Measurements from ENCODE around the gene SPINK14. TPM values are rescaled to one million over a fixed set of nuclear protein-coding genes. Genes with fewer than 3 reads are reported as not detected.

SPINK14 gene
- polyA plus RNA-seq (2012; ENCODE audit: low read depth, missing spikeins): not detected

GRCh38 chr5:148168246-148168645 is at the start of gene SPINK14:
TSS of gene SPINK14 (plus strand) at chr5:148168546. CDS start at chr5:148169733, 1,187 bp downstream.
- no peak for FAIRE-seq
- TF ChIP-seq POU2F2 (IDR thresholded peaks at IDR 0.05; ENCODE audit: low read depth, low read length) (no peak), TAF1 (IDR thresholded peaks at IDR 0.05; ENCODE audit: low read depth, low read length) (no peak), PAX5 (IDR thresholded peaks at IDR 0.05; ENCODE audit: insufficient read depth, low read length, severe bottlenecking) (no peak), POLR2A (IDR thresholded peaks at IDR 0.05; ENCODE audit: low read depth, low read length) (no peak), SPI1 (IDR thresholded peaks at IDR 0.05; ENCODE audit: low read depth, low read length) (no peak), POLR2AphosphoS5 (IDR thresholded peaks at IDR 0.05; ENCODE audit: low read depth, low read length) (no peak)

GRCh38 chr5:148120317-148120716 is 48.0 kb upstream of the SPINK14 start:
- no peak for TF ChIP-seq POLR2AphosphoS5 (IDR thresholded peaks at IDR 0.05; ENCODE audit: low read depth, low read length)
- no peak for TF ChIP-seq SPI1 (IDR thresholded peaks at IDR 0.05; ENCODE audit: low read depth, low read length)
- no peak for TF ChIP-seq POLR2A (IDR thresholded peaks at IDR 0.05; ENCODE audit: low read depth, low read length)
- TF ChIP-seq TAF1 (IDR thresholded peaks at IDR 0.05; ENCODE audit: low read depth, low read length): no peak
- no peak for TF ChIP-seq POU2F2 (IDR thresholded peaks at IDR 0.05; ENCODE audit: low read depth, low read length)

More at GRCh38 chr5:148168246-148168645, at the start of gene SPINK14:
- DNase-seq (ENCODE audit: insufficient read length, low spot score): no peak

GRCh38 chr5:148125641-148126040 is 42.7 kb upstream of the SPINK14 start:
- FAIRE-seq (no peak), DNase-seq (ENCODE audit: insufficient read length, low spot score) (no peak)
- no peak for TF ChIP-seq POLR2AphosphoS5 (IDR thresholded peaks at IDR 0.05; ENCODE audit: low read depth, low read length)
- TF ChIP-seq PAX5 (IDR thresholded peaks at IDR 0.05; ENCODE audit: insufficient read depth, low read length, severe bottlenecking): no peak
- no peak for TF ChIP-seq TAF1 (IDR thresholded peaks at IDR 0.05; ENCODE audit: low read depth, low read length)
- TF ChIP-seq SPI1 (IDR thresholded peaks at IDR 0.05; ENCODE audit: low read depth, low read length): no peak
- TF ChIP-seq POU2F2 (IDR thresholded peaks at IDR 0.05; ENCODE audit: low read depth, low read length): no peak
- no peak for TF ChIP-seq POLR2A (IDR thresholded peaks at IDR 0.05; ENCODE audit: low read depth, low read length)

More at GRCh38 chr5:148120317-148120716, 48.0 kb upstream of the SPINK14 start:
- DNase-seq (ENCODE audit: insufficient read length, low spot score): no peak
- no peak for FAIRE-seq

GRCh38 chr5:148135091-148136048 is 33.0 kb upstream of the SPINK14 start:
- FAIRE-seq: no peak
- no peak for TF ChIP-seq POLR2AphosphoS5 (IDR thresholded peaks at IDR 0.05; ENCODE audit: low read depth, low read length)
- no peak for TF ChIP-seq TAF1 (IDR thresholded peaks at IDR 0.05; ENCODE audit: low read depth, low read length)
- no peak for TF ChIP-seq SPI1 (IDR thresholded peaks at IDR 0.05; ENCODE audit: low read depth, low read length)
- no peak for TF ChIP-seq PAX5 (IDR thresholded peaks at IDR 0.05; ENCODE audit: insufficient read depth, low read length, severe bottlenecking)
- TF ChIP-seq POU2F2 (IDR thresholded peaks at IDR 0.05; ENCODE audit: low read depth, low read length): no peak
- no peak for TF ChIP-seq POLR2A (IDR thresholded peaks at IDR 0.05; ENCODE audit: low read depth, low read length)
- no peak for DNase-seq (ENCODE audit: insufficient read length, low spot score)

GRCh38 chr5:148140846-148141245 is 27.5 kb upstream of the SPINK14 start:
- DNase-seq (ENCODE audit: insufficient read length, low spot score) (no peak), FAIRE-seq (no peak)
- no peak for TF ChIP-seq PAX5 (IDR thresholded peaks at IDR 0.05; ENCODE audit: insufficient read depth, low read length, severe bottlenecking)
- TF ChIP-seq TAF1 (IDR thresholded peaks at IDR 0.05; ENCODE audit: low read depth, low read length): no peak
- TF ChIP-seq POLR2A (IDR thresholded peaks at IDR 0.05; ENCODE audit: low read depth, low read length): no peak
- TF ChIP-seq POLR2AphosphoS5 (IDR thresholded peaks at IDR 0.05; ENCODE audit: low read depth, low read length): no peak
- TF ChIP-seq POU2F2 (IDR thresholded peaks at IDR 0.05; ENCODE audit: low read depth, low read length): no peak
- no peak for TF ChIP-seq SPI1 (IDR thresholded peaks at IDR 0.05; ENCODE audit: low read depth, low read length)

- TF ChIP-seq POLR2AphosphoS5 (IDR thresholded peaks at IDR 0.05; ENCODE audit: low read depth, low read length) (no peak), PAX5 (IDR thresholded peaks at IDR 0.05; ENCODE audit: insufficient read depth, low read length, severe bottlenecking) (no peak)
- FAIRE-seq: no peak
- no peak for DNase-seq (ENCODE audit: insufficient read length, low spot score)
Observed at GRCh38 chr5:148141645-148142044, 26.7 kb upstream of the SPINK14 start.

- FAIRE-seq (no peak), DNase-seq (ENCODE audit: insufficient read length, low spot score) (no peak)
- TF ChIP-seq POU2F2 (IDR thresholded peaks at IDR 0.05; ENCODE audit: low read depth, low read length) (no peak), PAX5 (IDR thresholded peaks at IDR 0.05; ENCODE audit: insufficient read depth, low read length, severe bottlenecking) (no peak), POLR2AphosphoS5 (IDR thresholded peaks at IDR 0.05; ENCODE audit: low read depth, low read length) (no peak), SPI1 (IDR thresholded peaks at IDR 0.05; ENCODE audit: low read depth, low read length) (no peak), TAF1 (IDR thresholded peaks at IDR 0.05; ENCODE audit: low read depth, low read length) (no peak), POLR2A (IDR thresholded peaks at IDR 0.05; ENCODE audit: low read depth, low read length) (no peak)
Observed at GRCh38 chr5:148145916-148146315, 22.4 kb upstream of the SPINK14 start.

- FAIRE-seq: no peak
- TF ChIP-seq POU2F2 (IDR thresholded peaks at IDR 0.05; ENCODE audit: low read depth, low read length) (no peak), PAX5 (IDR thresholded peaks at IDR 0.05; ENCODE audit: insufficient read depth, low read length, severe bottlenecking) (no peak), TAF1 (IDR thresholded peaks at IDR 0.05; ENCODE audit: low read depth, low read length) (no peak), SPI1 (IDR thresholded peaks at IDR 0.05; ENCODE audit: low read depth, low read length) (no peak), POLR2AphosphoS5 (IDR thresholded peaks at IDR 0.05; ENCODE audit: low read depth, low read length) (no peak), POLR2A (IDR thresholded peaks at IDR 0.05; ENCODE audit: low read depth, low read length) (no peak)
- DNase-seq (ENCODE audit: insufficient read length, low spot score): no peak
Observed at GRCh38 chr5:148146487-148146886, 21.9 kb upstream of the SPINK14 start.

GRCh38 chr5:148147415-148147814 is 20.9 kb upstream of the SPINK14 start:
- FAIRE-seq (no peak), DNase-seq (ENCODE audit: insufficient read length, low spot score) (no peak)
- TF ChIP-seq POU2F2 (IDR thresholded peaks at IDR 0.05; ENCODE audit: low read depth, low read length): no peak
- TF ChIP-seq POLR2AphosphoS5 (IDR thresholded peaks at IDR 0.05; ENCODE audit: low read depth, low read length): no peak
- TF ChIP-seq TAF1 (IDR thresholded peaks at IDR 0.05; ENCODE audit: low read depth, low read length): no peak
- no peak for TF ChIP-seq PAX5 (IDR thresholded peaks at IDR 0.05; ENCODE audit: insufficient read depth, low read length, severe bottlenecking)
- no peak for TF ChIP-seq POLR2A (IDR thresholded peaks at IDR 0.05; ENCODE audit: low read depth, low read length)
- no peak for TF ChIP-seq SPI1 (IDR thresholded peaks at IDR 0.05; ENCODE audit: low read depth, low read length)

Measured in GM12891 (cell line).